GM23338 (cell line): ENCODE results near the gene OTOGL. TPM values are rescaled to one million over a fixed set of nuclear protein-coding genes. Genes with fewer than 3 reads are reported as not detected.

Experiments
- ATAC-seq: fragments of 200-7000 bp; cut with Tn5 transposase; 3 replicates; pipeline ENCODE4 v1.9.1; 2020
- DNase-seq: peaks from one replicate; pipeline ENCODE4 v3.0.0-alpha.2; 2015; ENCODE audit warnings: low spot score
- H2AFZ ChIP-seq: fragments of 200-600 bp; sonication (generic); 2 replicates; pipeline ENCODE4 v1.8.0; 2016; ENCODE audit warnings: antibody characterized with exemption, mild to moderate bottlenecking, moderate library complexity
- H3F3A ChIP-seq: fragments of 200-600 bp; sonication (generic); replicated peaks from 2 replicates; pipeline ENCODE4 v1.8.0; 2017; ENCODE audit warnings: antibody characterized with exemption, mixed run types, low read depth
- H3K27ac ChIP-seq: fragments of 200-600 bp; sonication (generic); 2 replicates; pipeline ENCODE4 v1.6.1; 2016; ENCODE audit warnings: low read depth
- H3K27me3 ChIP-seq: fragments of 200-600 bp; sonication (generic); 2 replicates; pipeline ENCODE4 v1.8.0; 2016; ENCODE audit warnings: mild to moderate bottlenecking, mixed run types, moderate library complexity; ENCODE audit not compliant: insufficient read depth
- H3K36me3 ChIP-seq: fragments of 200-600 bp; sonication (generic); 2 replicates; pipeline ENCODE4 v1.8.0; 2016; ENCODE audit warnings: mild to moderate bottlenecking; ENCODE audit not compliant: insufficient read depth
- H3K4me1 ChIP-seq: fragments of 200-600 bp; sonication (generic); 2 replicates; pipeline ENCODE4 v1.8.0; 2016; ENCODE audit warnings: mild to moderate bottlenecking, moderate library complexity; ENCODE audit not compliant: insufficient read depth
- H3K4me2 ChIP-seq: fragments of 200-600 bp; sonication (generic); 2 replicates; pipeline ENCODE4 v1.7.1; 2017; ENCODE audit warnings: mixed run types
- H3K4me3 ChIP-seq: fragments of 200-600 bp; sonication (generic); 2 replicates; pipeline ENCODE4 v1.6.1; 2016; ENCODE audit warnings: mixed run types
- H3K79me2 ChIP-seq: fragments of 200-600 bp; sonication (generic); replicated peaks from 2 replicates; pipeline ENCODE4 v1.8.0; 2017; ENCODE audit warnings: mild to moderate bottlenecking; ENCODE audit not compliant: insufficient read depth
- H3K9me2 ChIP-seq: fragments of 200-600 bp; sonication (generic); 2 replicates; pipeline ENCODE4 v1.8.0; 2017; ENCODE audit not compliant: insufficient read depth
- H4K20me1 ChIP-seq: fragments of 200-600 bp; sonication (generic); replicated peaks from 2 replicates; pipeline ENCODE4 v1.8.0; 2017; ENCODE audit warnings: mild to moderate bottlenecking; ENCODE audit not compliant: insufficient read depth
- H3K27ac Mint-ChIP-seq: 2 replicates; pipeline ENCODE4 v1.8.0; 2020; ENCODE audit warnings: inconsistent platforms, mild to moderate bottlenecking, moderate library complexity, mixed read lengths
- H3K27me3 Mint-ChIP-seq: 3 replicates; pipeline ENCODE4 v1.8.0; 2022; ENCODE audit warnings: low read depth, mild to moderate bottlenecking, moderate library complexity, mixed read lengths, inconsistent platforms; ENCODE audit not compliant: insufficient read depth, poor library complexity
- H3K36me3 Mint-ChIP-seq: 3 replicates; pipeline ENCODE4 v1.8.0; 2021; ENCODE audit warnings: low read depth, mild to moderate bottlenecking, inconsistent platforms, moderate library complexity, mixed read lengths
- H3K4me1 Mint-ChIP-seq: 3 replicates; pipeline ENCODE4 v1.8.0; 2020; ENCODE audit warnings: mild to moderate bottlenecking, inconsistent platforms, mixed read lengths
- H3K4me3 Mint-ChIP-seq: 3 replicates; pipeline ENCODE4 v1.8.0; 2021; ENCODE audit warnings: moderate library complexity, mild to moderate bottlenecking, inconsistent platforms, mixed read lengths
- H3K9me3 Mint-ChIP-seq: 3 replicates; pipeline ENCODE4 v1.8.0; 2020; ENCODE audit warnings: moderate library complexity, mild to moderate bottlenecking, inconsistent platforms, mixed read lengths
- CREB1 ChIP-seq: fragments of 250-450 bp; sonication (Bioruptor Pico); IDR thresholded peaks from 2 replicates; pipeline ENCODE4 v1.5.0; 2020; ENCODE audit warnings: low read depth, mild to moderate bottlenecking, moderate library complexity
- EZH2 ChIP-seq: fragments of 200-600 bp; sonication (generic); IDR thresholded peaks from one replicate; pipeline ENCODE4 v1.8.0; 2017; ENCODE audit warnings: antibody characterized with exemption, mild to moderate bottlenecking, low read depth; ENCODE audit not compliant: unreplicated experiment
- EZH2phosphoT487 ChIP-seq: fragments of 200-600 bp; sonication (generic); IDR thresholded peaks from one replicate; pipeline ENCODE4 v1.8.1; 2018; ENCODE audit warnings: antibody characterized with exemption; ENCODE audit not compliant: unreplicated experiment
- JUNB ChIP-seq: IDR thresholded peaks from one replicate; pipeline ENCODE4 v1.6.1; 2016; ENCODE audit warnings: antibody characterized with exemption; ENCODE audit not compliant: unreplicated experiment
- NANOG ChIP-seq: IDR thresholded peaks from 2 replicates; pipeline ENCODE4 v1.6.1; 2016; ENCODE audit warnings: antibody characterized with exemption, borderline replicate concordance
- POLR2AphosphoS5 ChIP-seq: IDR thresholded peaks from 2 replicates; pipeline ENCODE4 v1.6.1; 2016; ENCODE audit warnings: antibody characterized with exemption, low read depth
- STAT1 ChIP-seq: IDR thresholded peaks from one replicate; pipeline ENCODE4 v1.6.1; 2016; ENCODE audit warnings: antibody characterized with exemption; ENCODE audit not compliant: unreplicated experiment
- ZNF114 ChIP-seq: fragments of 250-450 bp; sonication (Bioruptor Pico); IDR thresholded peaks from 2 replicates; pipeline ENCODE4 v1.5.0; 2020; ENCODE audit warnings: mild to moderate bottlenecking, moderate library complexity
- ZNF331 ChIP-seq: fragments of 250-450 bp; sonication (Bioruptor Pico); IDR thresholded peaks from 2 replicates; pipeline ENCODE4 v1.5.0; 2020; ENCODE audit warnings: low read depth, mild to moderate bottlenecking, moderate library complexity
- polyA plus RNA-seq: library from polyadenylated mRNA; unstranded; fragments of >200 nt; fragmentation: Nextera tagmentation; extraction: Ambion mirVana; gene quantifications from 2 replicates; pipeline ENCODE4 v1.2.1, GENCODE V29; 2016
- total RNA-seq: library from RNA; depleted of rRNA; stranded (reverse); fragments of >200 nt; shearing (Covaris generic); gene quantifications from 2 replicates; pipeline ENCODE4 v1.2.3, GENCODE V29; 2014
- TF ChIP-seq, protein P1 (sequence below): IDR thresholded peaks from 2 replicates; pipeline ENCODE4 v1.6.1; 2016; ENCODE audit warnings: antibody characterized with exemption
- TF ChIP-seq, protein P2 (sequence below): IDR thresholded peaks from one replicate; pipeline ENCODE4 v1.6.1; 2018; ENCODE audit warnings: antibody characterized with exemption; ENCODE audit not compliant: unreplicated experiment
- TF ChIP-seq, protein P3 (sequence below), 2 experiments: fragments of 200-600 bp in 1 of 2; sonication (generic) in 1 of 2; conservative IDR thresholded peaks; 2 replicates each; pipeline versions ENCODE4 v1.5.1 to v1.6.1; 2016 to 2017; ENCODE audit warnings: antibody characterized with exemption in 2 of 2, low read depth in 2 of 2, mild to moderate bottlenecking in 2 of 2, moderate library complexity in 1 of 2
- TF ChIP-seq, protein P4 (sequence below): fragments of 250-450 bp; sonication (Bioruptor Pico); IDR thresholded peaks from 2 replicates; pipeline ENCODE4 v1.5.0; 2020; ENCODE audit warnings: mild to moderate bottlenecking, moderate library complexity

OTOGL gene
- total and polyA plus RNA-seq, 2 experiments from 2014 or later = 0.36 to 0.66 TPM

DNA sequence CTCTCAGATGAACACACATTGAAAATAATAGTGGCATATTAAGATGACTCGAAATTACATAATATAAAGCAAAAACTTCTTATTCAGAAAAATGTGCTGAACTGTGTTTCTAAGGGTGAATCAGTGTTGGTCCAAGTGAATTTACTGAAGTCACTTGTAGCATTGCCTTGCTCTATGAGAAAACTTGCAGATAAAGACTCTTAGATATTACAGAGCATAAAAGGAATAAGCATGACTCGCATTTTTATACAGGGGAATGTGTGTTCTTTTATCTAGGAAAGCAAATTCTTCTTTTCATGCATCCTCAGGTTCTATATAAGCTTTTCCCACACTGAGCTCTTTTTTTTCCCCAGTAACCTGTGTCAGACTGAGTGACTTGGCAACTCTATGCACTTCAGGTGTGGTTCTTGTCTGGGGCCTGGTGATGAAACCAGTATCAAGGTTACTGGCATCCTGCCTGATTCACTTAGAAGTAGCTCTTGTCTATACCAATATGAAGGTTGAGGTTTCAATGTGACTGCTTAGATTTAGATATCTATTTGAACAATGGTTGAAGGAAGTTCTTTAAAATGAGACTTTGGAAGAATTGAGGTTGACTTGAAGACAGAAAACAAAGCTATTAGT, 76.1 kb downstream of the OTOGL start:
- no peaks in the 10 kb centered on the region for H3K79me2 ChIP-seq
- Mint-ChIP-seq H3K9me3 (no peaks in the 10 kb centered on the region), H3K4me1 (peaks cover 16% of the 10 kb centered on the region; the same call in 2 of the 3 replicates), H3K36me3 (no peaks in the 10 kb centered on the region), H3K4me3 (no peak overlapping the region), H3K27ac (no peak overlapping the region), H3K27me3 (peaks cover 2% of the 10 kb centered on the region)
- no peak overlapping the region for H2AFZ ChIP-seq
- no peak overlapping the region for H3K27ac ChIP-seq
- no peak overlapping the region for H3K4me3 ChIP-seq
- H3F3A ChIP-seq = no peaks in the 10 kb centered on the region
- H3K9me2 ChIP-seq = no peaks in the 10 kb centered on the region; the same call in 1 of the 2 replicates
- no peaks in the 10 kb centered on the region for H4K20me1 ChIP-seq
- no peak overlapping the region for H3K4me2 ChIP-seq
- DNase-seq (no peak), ATAC-seq (no peak)
- H3K36me3 ChIP-seq = no peaks in the 10 kb centered on the region
- no peaks in the 10 kb centered on the region for H3K4me1 ChIP-seq
- H3K27me3 ChIP-seq = no peaks in the 10 kb centered on the region
- TF ChIP-seq, protein P1, sequence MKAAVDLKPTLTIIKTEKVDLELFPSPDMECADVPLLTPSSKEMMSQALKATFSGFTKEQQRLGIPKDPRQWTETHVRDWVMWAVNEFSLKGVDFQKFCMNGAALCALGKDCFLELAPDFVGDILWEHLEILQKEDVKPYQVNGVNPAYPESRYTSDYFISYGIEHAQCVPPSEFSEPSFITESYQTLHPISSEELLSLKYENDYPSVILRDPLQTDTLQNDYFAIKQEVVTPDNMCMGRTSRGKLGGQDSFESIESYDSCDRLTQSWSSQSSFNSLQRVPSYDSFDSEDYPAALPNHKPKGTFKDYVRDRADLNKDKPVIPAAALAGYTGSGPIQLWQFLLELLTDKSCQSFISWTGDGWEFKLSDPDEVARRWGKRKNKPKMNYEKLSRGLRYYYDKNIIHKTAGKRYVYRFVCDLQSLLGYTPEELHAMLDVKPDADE = no peak
- TF ChIP-seq POLR2AphosphoS5 (no peak), ZNF114 (CRISPR knock-in tag) (no peak), EZH2 (no peak), STAT1 (no peak), JUNB (no peak), EZH2phosphoT487 (no peak), NANOG (no peak), CREB1 (CRISPR knock-in tag) (no peak), ZNF331 (CRISPR knock-in tag) (no peak)
- TF ChIP-seq, protein P2, sequence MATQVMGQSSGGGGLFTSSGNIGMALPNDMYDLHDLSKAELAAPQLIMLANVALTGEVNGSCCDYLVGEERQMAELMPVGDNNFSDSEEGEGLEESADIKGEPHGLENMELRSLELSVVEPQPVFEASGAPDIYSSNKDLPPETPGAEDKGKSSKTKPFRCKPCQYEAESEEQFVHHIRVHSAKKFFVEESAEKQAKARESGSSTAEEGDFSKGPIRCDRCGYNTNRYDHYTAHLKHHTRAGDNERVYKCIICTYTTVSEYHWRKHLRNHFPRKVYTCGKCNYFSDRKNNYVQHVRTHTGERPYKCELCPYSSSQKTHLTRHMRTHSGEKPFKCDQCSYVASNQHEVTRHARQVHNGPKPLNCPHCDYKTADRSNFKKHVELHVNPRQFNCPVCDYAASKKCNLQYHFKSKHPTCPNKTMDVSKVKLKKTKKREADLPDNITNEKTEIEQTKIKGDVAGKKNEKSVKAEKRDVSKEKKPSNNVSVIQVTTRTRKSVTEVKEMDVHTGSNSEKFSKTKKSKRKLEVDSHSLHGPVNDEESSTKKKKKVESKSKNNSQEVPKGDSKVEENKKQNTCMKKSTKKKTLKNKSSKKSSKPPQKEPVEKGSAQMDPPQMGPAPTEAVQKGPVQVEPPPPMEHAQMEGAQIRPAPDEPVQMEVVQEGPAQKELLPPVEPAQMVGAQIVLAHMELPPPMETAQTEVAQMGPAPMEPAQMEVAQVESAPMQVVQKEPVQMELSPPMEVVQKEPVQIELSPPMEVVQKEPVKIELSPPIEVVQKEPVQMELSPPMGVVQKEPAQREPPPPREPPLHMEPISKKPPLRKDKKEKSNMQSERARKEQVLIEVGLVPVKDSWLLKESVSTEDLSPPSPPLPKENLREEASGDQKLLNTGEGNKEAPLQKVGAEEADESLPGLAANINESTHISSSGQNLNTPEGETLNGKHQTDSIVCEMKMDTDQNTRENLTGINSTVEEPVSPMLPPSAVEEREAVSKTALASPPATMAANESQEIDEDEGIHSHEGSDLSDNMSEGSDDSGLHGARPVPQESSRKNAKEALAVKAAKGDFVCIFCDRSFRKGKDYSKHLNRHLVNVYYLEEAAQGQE = no peak
- TF ChIP-seq, protein P3, sequence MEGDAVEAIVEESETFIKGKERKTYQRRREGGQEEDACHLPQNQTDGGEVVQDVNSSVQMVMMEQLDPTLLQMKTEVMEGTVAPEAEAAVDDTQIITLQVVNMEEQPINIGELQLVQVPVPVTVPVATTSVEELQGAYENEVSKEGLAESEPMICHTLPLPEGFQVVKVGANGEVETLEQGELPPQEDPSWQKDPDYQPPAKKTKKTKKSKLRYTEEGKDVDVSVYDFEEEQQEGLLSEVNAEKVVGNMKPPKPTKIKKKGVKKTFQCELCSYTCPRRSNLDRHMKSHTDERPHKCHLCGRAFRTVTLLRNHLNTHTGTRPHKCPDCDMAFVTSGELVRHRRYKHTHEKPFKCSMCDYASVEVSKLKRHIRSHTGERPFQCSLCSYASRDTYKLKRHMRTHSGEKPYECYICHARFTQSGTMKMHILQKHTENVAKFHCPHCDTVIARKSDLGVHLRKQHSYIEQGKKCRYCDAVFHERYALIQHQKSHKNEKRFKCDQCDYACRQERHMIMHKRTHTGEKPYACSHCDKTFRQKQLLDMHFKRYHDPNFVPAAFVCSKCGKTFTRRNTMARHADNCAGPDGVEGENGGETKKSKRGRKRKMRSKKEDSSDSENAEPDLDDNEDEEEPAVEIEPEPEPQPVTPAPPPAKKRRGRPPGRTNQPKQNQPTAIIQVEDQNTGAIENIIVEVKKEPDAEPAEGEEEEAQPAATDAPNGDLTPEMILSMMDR (conservative IDR thresholded peaks at IDR 0.05; ENCODE audit: low read depth in 2 of 2) = no peak
- TF ChIP-seq, protein P4, sequence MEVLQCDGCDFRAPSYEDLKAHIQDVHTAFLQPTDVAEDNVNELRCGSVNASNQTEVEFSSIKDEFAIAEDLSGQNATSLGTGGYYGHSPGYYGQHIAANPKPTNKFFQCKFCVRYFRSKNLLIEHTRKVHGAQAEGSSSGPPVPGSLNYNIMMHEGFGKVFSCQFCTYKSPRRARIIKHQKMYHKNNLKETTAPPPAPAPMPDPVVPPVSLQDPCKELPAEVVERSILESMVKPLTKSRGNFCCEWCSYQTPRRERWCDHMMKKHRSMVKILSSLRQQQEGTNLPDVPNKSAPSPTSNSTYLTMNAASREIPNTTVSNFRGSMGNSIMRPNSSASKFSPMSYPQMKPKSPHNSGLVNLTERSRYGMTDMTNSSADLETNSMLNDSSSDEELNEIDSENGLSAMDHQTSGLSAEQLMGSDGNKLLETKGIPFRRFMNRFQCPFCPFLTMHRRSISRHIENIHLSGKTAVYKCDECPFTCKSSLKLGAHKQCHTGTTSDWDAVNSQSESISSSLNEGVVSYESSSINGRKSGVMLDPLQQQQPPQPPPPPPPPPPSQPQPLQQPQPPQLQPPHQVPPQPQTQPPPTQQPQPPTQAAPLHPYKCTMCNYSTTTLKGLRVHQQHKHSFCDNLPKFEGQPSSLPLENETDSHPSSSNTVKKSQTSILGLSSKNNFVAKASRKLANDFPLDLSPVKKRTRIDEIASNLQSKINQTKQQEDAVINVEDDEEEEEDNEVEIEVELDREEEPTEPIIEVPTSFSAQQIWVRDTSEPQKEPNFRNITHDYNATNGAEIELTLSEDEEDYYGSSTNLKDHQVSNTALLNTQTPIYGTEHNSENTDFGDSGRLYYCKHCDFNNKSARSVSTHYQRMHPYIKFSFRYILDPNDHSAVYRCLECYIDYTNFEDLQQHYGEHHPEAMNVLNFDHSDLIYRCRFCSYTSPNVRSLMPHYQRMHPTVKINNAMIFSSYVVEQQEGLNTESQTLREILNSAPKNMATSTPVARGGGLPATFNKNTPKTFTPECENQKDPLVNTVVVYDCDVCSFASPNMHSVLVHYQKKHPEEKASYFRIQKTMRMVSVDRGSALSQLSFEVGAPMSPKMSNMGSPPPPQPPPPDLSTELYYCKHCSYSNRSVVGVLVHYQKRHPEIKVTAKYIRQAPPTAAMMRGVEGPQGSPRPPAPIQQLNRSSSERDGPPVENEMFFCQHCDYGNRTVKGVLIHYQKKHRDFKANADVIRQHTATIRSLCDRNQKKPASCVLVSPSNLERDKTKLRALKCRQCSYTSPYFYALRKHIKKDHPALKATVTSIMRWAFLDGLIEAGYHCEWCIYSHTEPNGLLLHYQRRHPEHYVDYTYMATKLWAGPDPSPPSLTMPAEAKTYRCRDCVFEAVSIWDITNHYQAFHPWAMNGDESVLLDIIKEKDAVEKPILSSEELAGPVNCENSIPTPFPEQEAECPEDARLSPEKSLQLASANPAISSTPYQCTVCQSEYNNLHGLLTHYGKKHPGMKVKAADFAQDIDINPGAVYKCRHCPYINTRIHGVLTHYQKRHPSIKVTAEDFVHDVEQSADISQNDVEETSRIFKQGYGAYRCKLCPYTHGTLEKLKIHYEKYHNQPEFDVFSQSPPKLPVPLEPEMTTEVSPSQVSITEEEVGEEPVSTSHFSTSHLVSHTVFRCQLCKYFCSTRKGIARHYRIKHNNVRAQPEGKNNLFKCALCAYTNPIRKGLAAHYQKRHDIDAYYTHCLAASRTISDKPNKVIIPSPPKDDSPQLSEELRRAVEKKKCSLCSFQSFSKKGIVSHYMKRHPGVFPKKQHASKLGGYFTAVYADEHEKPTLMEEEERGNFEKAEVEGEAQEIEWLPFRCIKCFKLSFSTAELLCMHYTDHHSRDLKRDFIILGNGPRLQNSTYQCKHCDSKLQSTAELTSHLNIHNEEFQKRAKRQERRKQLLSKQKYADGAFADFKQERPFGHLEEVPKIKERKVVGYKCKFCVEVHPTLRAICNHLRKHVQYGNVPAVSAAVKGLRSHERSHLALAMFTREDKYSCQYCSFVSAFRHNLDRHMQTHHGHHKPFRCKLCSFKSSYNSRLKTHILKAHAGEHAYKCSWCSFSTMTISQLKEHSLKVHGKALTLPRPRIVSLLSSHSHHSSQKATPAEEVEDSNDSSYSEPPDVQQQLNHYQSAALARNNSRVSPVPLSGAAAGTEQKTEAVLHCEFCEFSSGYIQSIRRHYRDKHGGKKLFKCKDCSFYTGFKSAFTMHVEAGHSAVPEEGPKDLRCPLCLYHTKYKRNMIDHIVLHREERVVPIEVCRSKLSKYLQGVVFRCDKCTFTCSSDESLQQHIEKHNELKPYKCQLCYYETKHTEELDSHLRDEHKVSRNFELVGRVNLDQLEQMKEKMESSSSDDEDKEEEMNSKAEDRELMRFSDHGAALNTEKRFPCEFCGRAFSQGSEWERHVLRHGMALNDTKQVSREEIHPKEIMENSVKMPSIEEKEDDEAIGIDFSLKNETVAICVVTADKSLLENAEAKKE = no peak
